ENCODE measurements around the gene AFTPH. TPM values are rescaled to one million over a fixed set of nuclear protein-coding genes. Genes with fewer than 3 reads are reported as not detected.

The AFTPH gene
- polyA plus RNA-seq, 2 of the 4 experiments (the other 2 are of a cell fraction), result 24.0 to 51.4 TPM

DNA sequence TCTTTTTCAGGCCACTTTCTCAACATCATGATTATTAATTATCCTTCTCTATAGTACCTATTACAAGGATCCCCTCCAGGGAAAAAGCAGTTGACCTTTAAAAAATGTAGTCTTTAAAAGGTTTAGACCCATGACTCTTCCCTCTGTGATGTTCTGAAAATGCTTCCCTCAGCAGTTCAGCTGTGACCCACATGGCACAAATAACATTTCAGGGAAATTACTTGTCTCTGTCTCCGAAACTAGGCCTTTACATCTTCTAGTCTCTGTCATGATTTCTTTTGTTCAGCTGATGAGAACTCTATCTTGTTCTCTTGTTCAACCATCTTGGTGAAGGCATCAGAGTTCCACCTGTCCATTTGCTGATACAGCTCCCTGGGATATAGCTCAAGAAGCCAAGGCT is 41.9 kb upstream of the AFTPH start:
- H3K27ac ChIP-seq, result no peak overlapping the region
- no peak for ATAC-seq
- no peaks in the 10 kb centered on the region for H3K4me1 ChIP-seq
- no peak for FAIRE-seq
- H3K4me2 ChIP-seq, result no peak overlapping the region
- H3K4me3 ChIP-seq, result no peak overlapping the region
- 54% methylated on average over 1 of the region's 1 CpG for WGBS (ENCODE audit: missing lambda C conversion rate)
- H3K9me3 ChIP-seq, result no peaks in the 10 kb centered on the region
- POLR2A ChIA-PET, result interaction anchor here (0.5 kb wide), 1 partner anchor 520 kb away, joined by 7 read pairs; no protein-coding TSS in a partner anchor
- DNase-seq (ENCODE audit: low read depth in 1 of 2, low spot score in 1 of 2), result no peak
- CTCF ChIA-PET, result interaction anchor here (0.7 to 14.3 kb wide), 7 partner anchors 12 to 433 kb away, joined by 3 to 533 read pairs (median 3); no protein-coding TSS in a partner anchor
- TF ChIP-seq POLR2AphosphoS2 (conservative IDR thresholded peaks at IDR 0.05; ENCODE audit: low read length) (no peak), NR3C1 (IDR thresholded peaks at IDR 0.05) (no peak), PHF8 (IDR thresholded peaks at IDR 0.05; ENCODE audit: borderline replicate concordance, low read depth) (no peak), SREBF2 (IDR thresholded peaks at IDR 0.05) (no peak), MAFK (IDR thresholded peaks at IDR 0.05; ENCODE audit: partially characterized antibody) (peak; percentile 70), TFCP2L1 (CRISPR knock-in tag; IDR thresholded peaks at IDR 0.05) (no peak)

GRCh38 chr2:64482765-64483504 is 41.2 kb upstream of the AFTPH start:
- Histone ChIP-seq H3K9me3 (no peaks in the 10 kb centered on the region), H3K4me1 (no peaks in the 10 kb centered on the region), H3K27ac (no peak overlapping the region), H3K4me2 (no peak overlapping the region), H3K4me3 (no peak overlapping the region)
- WGBS (ENCODE audit: missing lambda C conversion rate), result 45% methylated on average over 5 of the region's 5 CpGs
- TF ChIP-seq HOXB5 (CRISPR knock-in tag; IDR thresholded peaks at IDR 0.05) (no peak), CHD4 (IDR thresholded peaks at IDR 0.05; ENCODE audit: borderline replicate concordance) (no peak), CEBPB (IDR thresholded peaks at IDR 0.05) (no peak), HMGXB4 (CRISPR knock-in tag; IDR thresholded peaks at IDR 0.05; ENCODE audit: borderline replicate concordance) (no peak), MYC (IDR thresholded peaks at IDR 0.05; ENCODE audit: borderline replicate concordance, low read length) (no peak), CBX8 (IDR thresholded peaks at IDR 0.05) (no peak), POLR2A (IDR thresholded peaks at IDR 0.05; ENCODE audit: low read length) (no peak), MAFK (IDR thresholded peaks at IDR 0.05; ENCODE audit: partially characterized antibody) (no peak), ZSCAN20 (CRISPR knock-in tag; IDR thresholded peaks at IDR 0.05) (no peak), HDAC2 (IDR thresholded peaks at IDR 0.05) (no peak), EHF (CRISPR knock-in tag; IDR thresholded peaks at IDR 0.05) (no peak), HOXB13 (CRISPR knock-in tag; IDR thresholded peaks at IDR 0.05; ENCODE audit: low read depth) (no peak), SREBF2 (IDR thresholded peaks at IDR 0.05) (no peak), JUNB (IDR thresholded peaks at IDR 0.05) (no peak)
- TF ChIP-seq, protein P1, sequence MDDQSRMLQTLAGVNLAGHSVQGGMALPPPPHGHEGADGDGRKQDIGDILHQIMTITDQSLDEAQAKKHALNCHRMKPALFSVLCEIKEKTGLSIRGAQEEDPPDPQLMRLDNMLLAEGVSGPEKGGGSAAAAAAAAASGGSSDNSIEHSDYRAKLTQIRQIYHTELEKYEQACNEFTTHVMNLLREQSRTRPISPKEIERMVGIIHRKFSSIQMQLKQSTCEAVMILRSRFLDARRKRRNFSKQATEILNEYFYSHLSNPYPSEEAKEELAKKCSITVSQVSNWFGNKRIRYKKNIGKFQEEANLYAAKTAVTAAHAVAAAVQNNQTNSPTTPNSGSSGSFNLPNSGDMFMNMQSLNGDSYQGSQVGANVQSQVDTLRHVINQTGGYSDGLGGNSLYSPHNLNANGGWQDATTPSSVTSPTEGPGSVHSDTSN (IDR thresholded peaks at IDR 0.05), result no peak
- POLR2A ChIA-PET, result interaction anchor here (0.5 kb wide), 1 partner anchor 520 kb away, joined by 7 read pairs; no protein-coding TSS in a partner anchor
- no peak for DNase-seq (ENCODE audit: low read depth in 1 of 2, low spot score in 1 of 2)
- CTCF ChIA-PET, result interaction anchor here (0.6 to 14.3 kb wide), 7 partner anchors 12 to 422 kb away, joined by 3 to 533 read pairs (median 3); no protein-coding TSS in a partner anchor
- FAIRE-seq, result no peak
- ATAC-seq, result no peak

DNA sequence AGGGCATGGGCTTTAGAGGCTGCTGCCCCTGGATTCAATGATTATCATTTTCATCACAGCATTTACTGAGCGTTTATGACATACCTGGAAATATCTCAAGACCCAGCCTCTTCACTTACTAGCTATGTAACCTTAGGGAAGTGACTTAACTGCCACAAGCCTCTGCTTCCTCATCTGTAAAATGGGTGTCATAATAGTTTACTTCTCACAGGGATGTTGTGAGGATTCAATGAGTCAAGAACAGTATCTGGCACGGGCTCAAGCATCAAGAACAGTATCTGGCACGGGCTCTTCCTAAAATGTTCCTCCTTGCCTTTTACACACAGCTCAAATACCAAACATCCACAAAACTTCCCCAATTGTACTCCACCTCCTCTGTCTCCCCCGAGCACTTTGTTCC is 38.8 kb upstream of the AFTPH start:
- POLR2A ChIA-PET, result no interaction called here
- ATAC-seq (no peak), FAIRE-seq (no peak), DNase-seq (ENCODE audit: low read depth in 1 of 2, low spot score in 1 of 2) (no peak)
- CTCF ChIA-PET, result interaction anchor here (0.9 to 14.3 kb wide), 10 partner anchors 15 to 436 kb away, joined by 3 to 533 read pairs (median 4); partner anchors contain the start of gene AFTPH
- H3K4me1 ChIP-seq, result no peaks in the 10 kb centered on the region
- no peak overlapping the region for H3K27ac ChIP-seq
- no peaks in the 10 kb centered on the region for H3K9me3 ChIP-seq
- H3K4me2 ChIP-seq, result no peak overlapping the region
- WGBS (ENCODE audit: missing lambda C conversion rate), result 36% methylated on average over 4 of the region's 4 CpGs
- H3K4me3 ChIP-seq, result no peak overlapping the region
- TF ChIP-seq MAFK (IDR thresholded peaks at IDR 0.05; ENCODE audit: partially characterized antibody) (no peak), RCOR1 (IDR thresholded peaks at IDR 0.05; ENCODE audit: low read depth, low read length) (no peak), RARB (CRISPR knock-in tag; IDR thresholded peaks at IDR 0.05) (no peak), RNF2 (IDR thresholded peaks at IDR 0.05; ENCODE audit: borderline replicate concordance, low read depth) (no peak), HMGXB4 (CRISPR knock-in tag; IDR thresholded peaks at IDR 0.05; ENCODE audit: borderline replicate concordance) (no peak), CBX2 (IDR thresholded peaks at IDR 0.05; ENCODE audit: borderline replicate concordance, low read depth) (no peak), REST (IDR thresholded peaks at IDR 0.05) (no peak), SREBF2 (IDR thresholded peaks at IDR 0.05) (no peak)

Data from A549 (cell line).